ENCODE measurements around the gene PLD4. TPM values are rescaled to one million over a fixed set of nuclear protein-coding genes. Genes with fewer than 3 reads are reported as not detected.

Gene PLD4
- total and polyA plus RNA-seq, 9 donors: 0.12 to 3.2 (median 1.0) TPM; not detected in 1

- Histone ChIP-seq H3K9me3 (no peaks in the 10 kb centered on the region), H3K4me3 (peak overlapping the region; percentile 27), H3K27me3 (no peaks in the 10 kb centered on the region), H3K36me3 (no peaks in the 10 kb centered on the region), H3K4me1 (ENCODE audit: insufficient read depth) (peaks cover 23% of the 10 kb centered on the region), H3K27ac (peak overlapping the region; percentile 5 to 21)
- intact Hi-C loops (cut with DNase I): no loop called here
- peak in 3 of 5 donors; percentile 37 to 40 (median 39) for DNase-seq
- 18 to 32% (median 27%) methylated on average over 21 of the region's 21 CpGs for WGBS, 3 donors
- no peak for TF ChIP-seq CTCF (IDR thresholded peaks at IDR 0.05)
- no peak for TF ChIP-seq POLR2A (IDR thresholded peaks at IDR 0.05)
- TF ChIP-seq EP300 (IDR thresholded peaks at IDR 0.05): no peak
Observed at GRCh38 chr14:104968541-104969401, 44.1 kb downstream of the PLD4 start.

GRCh38 chr14:104969741-104970230, 45.1 kb downstream of the PLD4 start:
- H3K27ac ChIP-seq: no peak overlapping the region
- 78 to 87% (median 82%) methylated on average over 6 to 10 of the region's 10 CpGs for WGBS, 3 donors
- H3K27me3 ChIP-seq: no peaks in the 10 kb centered on the region
- peaks cover 31% of the 10 kb centered on the region for H3K4me1 ChIP-seq (ENCODE audit: insufficient read depth)
- intact Hi-C loops (cut with DNase I): loop anchor here in 1 of 4 donors (10.0 kb wide), 1 partner anchor 75 kb away; no protein-coding TSS in a partner anchor
- no peaks in the 10 kb centered on the region for H3K36me3 ChIP-seq
- peak overlapping the region; percentile 40 for H3K4me3 ChIP-seq
- peak in 1 of 5 donors; percentile 37 for DNase-seq
- TF ChIP-seq POLR2A (IDR thresholded peaks at IDR 0.05) (no peak), EP300 (IDR thresholded peaks at IDR 0.05) (no peak), CTCF (IDR thresholded peaks at IDR 0.05) (no peak)
- no peaks in the 10 kb centered on the region for H3K9me3 ChIP-seq

- intact Hi-C loops (cut with DNase I): loop anchor here in 1 of 4 donors (10.0 kb wide), 1 partner anchor 74 kb away; no protein-coding TSS in a partner anchor
- DNase-seq: peak in 4 of 5 donors; percentile 37 to 65 (median 46)
- Histone ChIP-seq H3K4me3 (peak overlapping the region; percentile 40), H3K27me3 (no peaks in the 10 kb centered on the region), H3K4me1 (ENCODE audit: insufficient read depth) (peaks cover 35% of the 10 kb centered on the region), H3K9me3 (no peaks in the 10 kb centered on the region), H3K27ac (no peak overlapping the region), H3K36me3 (no peaks in the 10 kb centered on the region)
- no peak for TF ChIP-seq EP300 (IDR thresholded peaks at IDR 0.05)
- no peak for TF ChIP-seq POLR2A (IDR thresholded peaks at IDR 0.05)
- TF ChIP-seq CTCF (IDR thresholded peaks at IDR 0.05): no peak
- WGBS, 3 donors: 60 to 78% (median 75%) methylated on average over 16 to 19 of the region's 19 CpGs
Observed at GRCh38 chr14:104970231-104971068, 45.8 kb downstream of the PLD4 start.
